ENCODE measurements around the gene TSPO.

DNA sequence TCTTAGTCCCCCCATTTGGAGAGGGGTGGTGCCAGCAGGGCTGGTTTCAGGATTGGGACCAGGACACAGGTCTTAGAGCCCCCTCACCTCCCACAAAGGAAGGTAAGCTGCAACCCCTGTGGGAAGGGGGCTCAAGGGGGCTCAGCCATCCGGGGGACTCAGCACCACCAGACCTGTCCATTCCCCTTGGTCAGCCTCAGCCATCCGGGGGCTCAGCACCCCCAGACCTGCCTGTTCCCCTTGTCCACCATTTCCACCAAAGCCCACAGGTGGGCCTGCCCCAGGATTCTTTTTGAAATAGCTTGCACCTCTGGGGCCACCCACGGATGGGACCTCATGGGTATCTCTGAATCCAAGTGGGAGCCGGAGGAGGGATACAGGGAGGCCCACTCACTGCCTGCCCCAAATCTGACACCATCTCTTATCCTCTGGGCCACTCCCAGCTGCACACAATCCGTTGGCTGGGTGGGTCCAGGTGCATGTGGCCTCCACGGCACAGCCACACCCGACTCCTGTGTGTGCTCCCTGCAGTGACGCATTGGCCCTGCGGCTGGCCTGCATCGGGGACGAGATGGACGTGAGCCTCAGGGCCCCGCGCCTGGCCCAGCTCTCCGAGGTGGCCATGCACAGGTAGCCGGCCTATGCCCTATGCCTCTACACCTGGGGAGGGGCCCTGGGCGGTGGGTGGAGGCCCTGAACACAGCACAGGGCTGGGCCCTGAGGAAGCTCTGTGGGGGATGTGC lies 24.0 kb upstream of the TSPO start:
- TF ChIP-seq CREB1 (IDR thresholded peaks at IDR 0.05) (no peak), TAF1 (IDR thresholded peaks at IDR 0.05; ENCODE audit: low read depth, low read length) (no peak), TCF12 (IDR thresholded peaks at IDR 0.05; ENCODE audit: low read depth, low read length) (no peak), HDAC2 (IDR thresholded peaks at IDR 0.05; ENCODE audit: borderline replicate concordance in 1 of 2, low read depth in 2 of 2, low read length in 2 of 2) (no peak), JUND (IDR thresholded peaks at IDR 0.05; ENCODE audit: low read length) (no peak), CHD7 (IDR thresholded peaks at IDR 0.05; ENCODE audit: insufficient replicate concordance, low read length) (no peak), CTCF (IDR thresholded peaks at IDR 0.05; ENCODE audit: control extremely low read depth in 1 of 3, insufficient read depth in 1 of 3, low read depth in 1 of 3, low read length in 3 of 3) (no peak), ZNF274 (IDR thresholded peaks at IDR 0.05; ENCODE audit: borderline replicate concordance, extremely low read depth, low read length) (no peak), EP300 (IDR thresholded peaks at IDR 0.05; ENCODE audit: borderline replicate concordance in 1 of 2, low read depth in 2 of 2, low read length in 2 of 2) (no peak), POLR2A (IDR thresholded peaks at IDR 0.05; ENCODE audit: control extremely low read depth in 1 of 2, low read depth in 2 of 2, low read length in 2 of 2) (no peak)

Measured in H1 (cell line).